GM21390 (cell line): ENCODE results near the gene CYLD.

Experiments used
- ATAC-seq: cut with Tn5 transposase; IDR thresholded peaks from one replicate; pipeline ENCODE4 v1.9.1; 2021; ENCODE audit not compliant: unreplicated experiment

Gene CYLD

GRCh38 chr16:50711040-50711439, 30.8 kb upstream of the CYLD start:
- ATAC-seq, result no peak

GRCh38 chr16:50711862-50712559, 29.9 kb upstream of the CYLD start:
- ATAC-seq, result no peak

- no peak for ATAC-seq
Observed at GRCh38 chr16:50712560-50712898, 29.4 kb upstream of the CYLD start.

- ATAC-seq, result no peak
Observed at GRCh38 chr16:50712956-50713355, 28.9 kb upstream of the CYLD start.

GRCh38 chr16:50717091-50717490, 24.8 kb upstream of the CYLD start:
- ATAC-seq, result no peak

GRCh38 chr16:50717494-50717893, 24.4 kb upstream of the CYLD start:
- ATAC-seq, result no peak

GRCh38 chr16:50718061-50718760, 23.7 kb upstream of the CYLD start:
- no peak for ATAC-seq

GRCh38 chr16:50718761-50719400, 23.0 kb upstream of the CYLD start:
- ATAC-seq, result no peak

- no peak for ATAC-seq
Observed at GRCh38 chr16:50719401-50720337, 22.2 kb upstream of the CYLD start.

- ATAC-seq, result no peak
Observed at GRCh38 chr16:50721549-50722404, 20.1 kb upstream of the CYLD start.

GRCh38 chr16:50722405-50722737, 19.5 kb upstream of the CYLD start:
- no peak for ATAC-seq

GRCh38 chr16:50722960-50723359, 18.9 kb upstream of the CYLD start:
- ATAC-seq, result no peak

GRCh38 chr16:50724306-50724705, 17.6 kb upstream of the CYLD start:
- no peak for ATAC-seq

- ATAC-seq, result no peak
Observed at GRCh38 chr16:50731130-50731988, 10.5 kb upstream of the CYLD start.

- ATAC-seq, result no peak
Observed at GRCh38 chr16:50731989-50732832, 9.7 kb upstream of the CYLD start.

GRCh38 chr16:50733468-50733867, 8.4 kb upstream of the CYLD start:
- ATAC-seq, result no peak

- ATAC-seq, result peak; percentile 56
Observed at GRCh38 chr16:50735629-50736122, 6.2 kb upstream of the CYLD start.

- ATAC-seq, result no peak
Observed at GRCh38 chr16:50736448-50736847, 5.4 kb upstream of the CYLD start.
